Activated CD4-positive, alpha-beta memory T cell treated with anti-CD3 and anti-CD28 coated beads for 36 hours (primary cell): ENCODE data around the gene GPT2. TPM values are rescaled to one million over a fixed set of nuclear protein-coding genes. Genes with fewer than 3 reads are reported as not detected.

Experiments
- CTCF ChIA-PET: fragments of 350-600 bp; sonication (Branson Sonifier 250); formaldehyde crosslinking; loops from one replicate; lab custom pipeline; 2021; ENCODE audit warnings: antibody characterized with exemption, inconsistent platforms; lab: Charles Lee
- POLR2A ChIA-PET: fragments of 350-600 bp; sonication (Branson Sonifier 250); formaldehyde crosslinking; loops from one replicate; lab custom pipeline; 2021; ENCODE audit warnings: antibody characterized with exemption; lab: Charles Lee
- DNase-seq: peaks from one replicate; pipeline ENCODE4 v3.0.0-alpha.2; 2020
- H3K27ac Mint-ChIP-seq: one replicate; pipeline ENCODE4 v1.8.0; 2021; ENCODE audit warnings: mixed read lengths
- H3K27me3 Mint-ChIP-seq: one replicate; pipeline ENCODE4 v1.8.0; 2021; ENCODE audit warnings: mixed read lengths
- H3K36me3 Mint-ChIP-seq: one replicate; pipeline ENCODE4 v1.8.0; 2021; ENCODE audit warnings: mixed read lengths
- H3K4me1 Mint-ChIP-seq: one replicate; pipeline ENCODE4 v1.8.0; 2021; ENCODE audit warnings: low read depth, mixed read lengths
- H3K4me3 Mint-ChIP-seq: one replicate; pipeline ENCODE4 v1.8.0; 2021; ENCODE audit warnings: mild to moderate bottlenecking, mixed read lengths
- H3K9me3 Mint-ChIP-seq: one replicate; pipeline ENCODE4 v1.8.0; 2021; ENCODE audit warnings: mixed read lengths
- intact Hi-C: fragments of 100-400 bp; cut with micrococcal nuclease; formaldehyde crosslinking; loops from one replicate; pipeline ENCODE4 v1.15.1; 2023
- total RNA-seq, 2 experiments: library from RNA; stranded (reverse); gene quantifications; one replicate each; pipeline ENCODE4 v1.2.3, GENCODE V29; 2021

Gene GPT2
- total RNA-seq, 2 experiments from 2014 or later = 20.2 to 23.1 TPM

- Mint-ChIP-seq H3K9me3 (no peaks in the 10 kb centered on the region), H3K27ac (no peak overlapping the region), H3K36me3 (peaks cover 14% of the 10 kb centered on the region), H3K27me3 (no peaks in the 10 kb centered on the region), H3K4me3 (no peak overlapping the region), H3K4me1 (peaks cover 10% of the 10 kb centered on the region)
- DNase-seq = no peak
- intact Hi-C loops = no loop called here
- ChIA-PET POLR2A (no interaction called here), CTCF (interaction anchor here (1.0 to 4.4 kb wide), 3 partner anchors 10 to 63 kb away, joined by 5 to 27 read pairs (median 17); no protein-coding TSS in a partner anchor)
These were observed 32.8 kb downstream of the GPT2 start for GRCh38 chr16:46916980-46917379.

GRCh38 chr16:46918400-46918799, 34.2 kb downstream of the GPT2 start:
- DNase-seq = no peak
- POLR2A ChIA-PET = no interaction called here
- no peaks in the 10 kb centered on the region for H3K9me3 Mint-ChIP-seq
- H3K4me1 Mint-ChIP-seq = peaks cover 10% of the 10 kb centered on the region
- CTCF ChIA-PET = interaction anchor here (0.9 to 4.4 kb wide), 5 partner anchors 9 to 245 kb away, joined by 3 to 27 read pairs (median 4); no protein-coding TSS in a partner anchor
- intact Hi-C loops = loop anchor here (2.0 kb wide), 1 partner anchor 64 kb away; no protein-coding TSS in a partner anchor
- H3K4me3 Mint-ChIP-seq = no peak overlapping the region
- H3K36me3 Mint-ChIP-seq = peaks cover 24% of the 10 kb centered on the region
- no peak overlapping the region for H3K27ac Mint-ChIP-seq
- no peaks in the 10 kb centered on the region for H3K27me3 Mint-ChIP-seq

GRCh38 chr16:46918905-46919792, 35.0 kb downstream of the GPT2 start:
- Mint-ChIP-seq H3K27me3 (no peaks in the 10 kb centered on the region), H3K4me1 (peaks cover 10% of the 10 kb centered on the region), H3K27ac (no peak overlapping the region), H3K36me3 (peaks cover 28% of the 10 kb centered on the region), H3K4me3 (no peak overlapping the region), H3K9me3 (no peaks in the 10 kb centered on the region)
- ChIA-PET CTCF (interaction anchor here (0.7 to 4.4 kb wide), 4 partner anchors 10 to 245 kb away, joined by 3 to 27 read pairs (median 10); no protein-coding TSS in a partner anchor), POLR2A (no interaction called here)
- intact Hi-C loops = loop anchor here (2.0 kb wide), 1 partner anchor 64 kb away; no protein-coding TSS in a partner anchor
- peak; percentile 51 for DNase-seq

- H3K27me3 Mint-ChIP-seq = no peaks in the 10 kb centered on the region
- no peak overlapping the region for H3K4me3 Mint-ChIP-seq
- no peak overlapping the region for H3K27ac Mint-ChIP-seq
- ChIA-PET POLR2A (no interaction called here), CTCF (interaction anchor here (4.1 to 4.4 kb wide), 2 partner anchors 9 to 67 kb away, joined by 17 to 27 read pairs; no protein-coding TSS in a partner anchor)
- peaks cover 10% of the 10 kb centered on the region for H3K4me1 Mint-ChIP-seq
- peaks cover 26% of the 10 kb centered on the region for H3K36me3 Mint-ChIP-seq
- DNase-seq = no peak
- H3K9me3 Mint-ChIP-seq = no peaks in the 10 kb centered on the region
- intact Hi-C loops = loop anchor here (10.0 kb wide), 1 partner anchor 366 kb away; no protein-coding TSS in a partner anchor
These were observed 36.4 kb downstream of the GPT2 start for GRCh38 chr16:46920402-46921068.

DNA sequence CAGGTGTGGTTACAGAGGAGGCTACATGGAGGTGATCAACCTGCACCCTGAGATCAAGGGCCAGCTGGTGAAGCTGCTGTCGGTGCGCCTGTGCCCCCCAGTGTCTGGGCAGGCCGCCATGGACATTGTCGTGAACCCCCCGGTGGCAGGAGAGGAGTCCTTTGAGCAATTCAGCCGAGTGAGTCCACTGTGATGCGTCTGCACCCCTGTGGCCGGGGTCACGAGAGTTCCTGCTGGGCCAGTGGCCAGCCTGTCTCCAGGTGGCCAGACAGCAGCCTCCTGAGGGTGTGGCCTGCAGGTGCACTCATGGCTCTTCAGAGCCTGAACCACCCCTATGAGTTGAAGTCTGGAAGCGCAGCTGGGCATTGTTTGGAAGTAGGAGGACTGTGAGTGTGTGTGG, 38.1 kb downstream of the GPT2 start:
- ChIA-PET POLR2A (no interaction called here), CTCF (interaction anchor here (1.1 to 1.3 kb wide), 2 partner anchors 13 to 68 kb away, joined by 3 to 7 read pairs; no protein-coding TSS in a partner anchor)
- no peaks in the 10 kb centered on the region for H3K27me3 Mint-ChIP-seq
- peaks cover 28% of the 10 kb centered on the region for H3K36me3 Mint-ChIP-seq
- no peak overlapping the region for H3K4me3 Mint-ChIP-seq
- no peak for DNase-seq
- no peak overlapping the region for H3K27ac Mint-ChIP-seq
- intact Hi-C loops = loop anchor here (10.0 kb wide), 1 partner anchor 367 kb away; no protein-coding TSS in a partner anchor
- peaks cover 10% of the 10 kb centered on the region for H3K4me1 Mint-ChIP-seq
- no peaks in the 10 kb centered on the region for H3K9me3 Mint-ChIP-seq

GRCh38 chr16:46923513-46924295, 39.5 kb downstream of the GPT2 start:
- intact Hi-C loops = loop anchor here (10.0 kb wide), 1 partner anchor 369 kb away; no protein-coding TSS in a partner anchor
- H3K4me1 Mint-ChIP-seq = peaks cover 9% of the 10 kb centered on the region
- H3K27me3 Mint-ChIP-seq = no peaks in the 10 kb centered on the region
- ChIA-PET CTCF (interaction anchor here (0.5 to 7.7 kb wide), 2 partner anchors 16 to 70 kb away, joined by 3 to 59 read pairs; no protein-coding TSS in a partner anchor), POLR2A (no interaction called here)
- no peak overlapping the region for H3K4me3 Mint-ChIP-seq
- H3K9me3 Mint-ChIP-seq = no peaks in the 10 kb centered on the region
- H3K36me3 Mint-ChIP-seq = peaks cover 33% of the 10 kb centered on the region
- DNase-seq = no peak
- H3K27ac Mint-ChIP-seq = no peak overlapping the region

GRCh38 chr16:46924402-46924801, 40.2 kb downstream of the GPT2 start:
- intact Hi-C loops = loop anchor here (10.0 kb wide), 1 partner anchor 370 kb away; no protein-coding TSS in a partner anchor
- Mint-ChIP-seq H3K36me3 (peaks cover 32% of the 10 kb centered on the region), H3K4me1 (peaks cover 2% of the 10 kb centered on the region), H3K4me3 (no peak overlapping the region), H3K27ac (no peak overlapping the region), H3K27me3 (no peaks in the 10 kb centered on the region), H3K9me3 (no peaks in the 10 kb centered on the region)
- ChIA-PET CTCF (interaction anchor here (1.9 to 7.7 kb wide), 2 partner anchors 16 to 71 kb away, joined by 5 to 59 read pairs; no protein-coding TSS in a partner anchor), POLR2A (no interaction called here)
- DNase-seq = no peak

GRCh38 chr16:46926470-46927225, 42.5 kb downstream of the GPT2 start:
- Mint-ChIP-seq H3K9me3 (no peaks in the 10 kb centered on the region), H3K4me3 (no peak overlapping the region), H3K27ac (no peak overlapping the region), H3K36me3 (peaks cover 29% of the 10 kb centered on the region), H3K27me3 (no peaks in the 10 kb centered on the region), H3K4me1 (no peaks in the 10 kb centered on the region)
- DNase-seq = no peak
- ChIA-PET CTCF (interaction anchor here (0.7 to 7.7 kb wide), 4 partner anchors 31 to 253 kb away, joined by 3 to 59 read pairs (median 4); no protein-coding TSS in a partner anchor), POLR2A (no interaction called here)
- intact Hi-C loops = loop anchor here (10.0 kb wide), 1 partner anchor 372 kb away; no protein-coding TSS in a partner anchor

DNA sequence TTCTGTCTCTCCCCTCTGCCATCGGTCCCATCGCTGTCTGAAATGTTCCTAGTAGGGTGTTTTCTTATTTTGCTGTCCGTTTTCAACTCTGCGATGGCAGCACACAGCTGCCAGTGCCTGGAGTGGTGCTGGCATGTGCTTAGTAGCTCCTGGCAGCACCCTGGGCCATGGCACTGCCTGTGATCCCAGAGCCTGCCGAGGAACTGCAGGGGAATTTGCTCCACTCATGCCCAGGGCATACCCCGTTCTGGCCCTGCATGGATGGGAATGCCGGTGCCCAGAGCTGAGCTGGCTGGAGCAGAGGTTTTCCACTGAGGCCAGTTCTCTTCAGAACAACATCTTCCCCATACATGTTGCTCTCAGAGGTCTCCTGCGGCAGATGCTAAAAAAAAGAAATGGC, 43.1 kb downstream of the GPT2 start:
- H3K36me3 Mint-ChIP-seq = peaks cover 26% of the 10 kb centered on the region
- POLR2A ChIA-PET = no interaction called here
- no peaks in the 10 kb centered on the region for H3K27me3 Mint-ChIP-seq
- no peak for DNase-seq
- CTCF ChIA-PET = interaction anchor here (0.7 to 7.7 kb wide), 4 partner anchors 32 to 250 kb away, joined by 3 to 59 read pairs (median 3); no protein-coding TSS in a partner anchor
- no peak overlapping the region for H3K27ac Mint-ChIP-seq
- intact Hi-C loops = loop anchor here (10.0 kb wide), 1 partner anchor 372 kb away; no protein-coding TSS in a partner anchor
- no peak overlapping the region for H3K4me3 Mint-ChIP-seq
- H3K9me3 Mint-ChIP-seq = no peaks in the 10 kb centered on the region
- no peaks in the 10 kb centered on the region for H3K4me1 Mint-ChIP-seq

- Mint-ChIP-seq H3K36me3 (peaks cover 17% of the 10 kb centered on the region), H3K9me3 (no peaks in the 10 kb centered on the region), H3K27me3 (no peaks in the 10 kb centered on the region), H3K27ac (no peak overlapping the region), H3K4me1 (no peaks in the 10 kb centered on the region), H3K4me3 (no peak overlapping the region)
- CTCF ChIA-PET = interaction anchor here (0.6 to 7.7 kb wide), 10 partner anchors 10 to 255 kb away, joined by 3 to 59 read pairs (median 4); partner anchors contain the start of gene C16orf87
- no peak for DNase-seq
- POLR2A ChIA-PET = interaction anchor here (1.1 kb wide), 1 partner anchor 44 kb away, joined by 3 read pairs; no protein-coding TSS in a partner anchor
- intact Hi-C loops = loop anchor here (1.0 to 10.0 kb wide), 3 partner anchors 75 to 374 kb away; no protein-coding TSS in a partner anchor
These were observed 44.6 kb downstream of the GPT2 start for GRCh38 chr16:46928811-46929210.
